ENCODE measurements around the gene LILRA2. TPM values are rescaled to one million over a fixed set of nuclear protein-coding genes. Genes with fewer than 3 reads are reported as not detected.

LILRA2 gene
- total and polyA plus RNA-seq, 10 of the 15 experiments (the other 5 are each of a cell fraction or from before 2014, with no cell fraction given) = 0.16 to 1.8 (median 0.43) TPM

DNA sequence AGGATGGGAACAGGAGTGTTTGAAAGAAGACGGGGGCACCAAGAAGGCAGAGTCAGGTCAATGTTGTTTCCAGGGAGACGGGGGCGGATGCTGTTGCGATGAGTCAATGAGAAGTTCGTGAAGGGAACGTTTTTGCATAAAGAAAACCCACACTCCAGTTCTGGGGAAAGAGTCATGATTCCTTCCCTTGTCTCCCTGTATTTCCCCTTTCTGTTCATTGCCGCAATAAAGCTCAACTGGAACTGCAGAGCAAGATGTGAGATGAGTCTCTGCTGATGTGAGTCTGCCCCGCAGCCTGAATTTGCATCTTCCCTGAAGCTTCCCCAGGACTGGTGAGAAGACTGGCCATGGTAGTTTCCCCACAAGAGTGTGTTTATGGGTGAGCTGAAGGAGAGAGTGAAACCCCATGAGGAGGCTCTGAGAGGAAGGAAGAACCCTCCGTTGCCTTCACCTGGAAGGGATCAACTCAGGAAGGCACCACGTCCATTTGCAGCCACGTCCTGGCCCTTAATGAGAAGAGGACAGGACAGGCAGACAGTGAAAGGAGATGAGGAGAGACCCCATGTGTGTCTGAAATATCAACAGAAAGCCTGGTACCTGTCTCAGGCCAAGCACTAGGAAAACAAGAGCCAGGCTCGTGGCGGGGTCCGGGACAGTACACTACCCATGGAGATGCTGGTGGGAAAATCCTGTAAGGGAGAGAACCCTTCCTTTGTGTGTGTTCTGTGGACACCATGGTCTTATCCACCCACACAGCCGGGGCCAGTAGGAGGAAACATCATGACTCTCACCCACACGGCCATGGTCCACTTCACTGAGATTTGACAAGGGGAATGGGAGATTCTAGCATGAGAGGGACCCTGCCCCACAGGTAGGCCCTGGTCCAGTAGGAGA, 33.5 kb downstream of the LILRA2 start (continued):
- peak; percentile 65; the same call in 1 of the 3 replicates for TF ChIP-seq POU2F2 (IDR thresholded peaks at IDR 0.05; ENCODE audit: borderline replicate concordance, low read depth, low read length)
- TF ChIP-seq STAT3 (IDR thresholded peaks at IDR 0.05; ENCODE audit: low read depth, low read length) = no peak
- no peak for TF ChIP-seq RAD51 (IDR thresholded peaks at IDR 0.05)
- no peak for TF ChIP-seq MTA3 (IDR thresholded peaks at IDR 0.05; ENCODE audit: borderline replicate concordance, low read length)
- no peak for TF ChIP-seq MEF2A (IDR thresholded peaks at IDR 0.05; ENCODE audit: insufficient read depth, low read depth, low read length)
- no peak for TF ChIP-seq STAT1 (conservative IDR thresholded peaks at IDR 0.05)
- TF ChIP-seq IRF4 (IDR thresholded peaks at IDR 0.05; ENCODE audit: low read depth, low read length) = 0 out of 2 replicates have a peak, but pooled peaks have one; percentile 15
- TF ChIP-seq EGR1 (IDR thresholded peaks at IDR 0.05; ENCODE audit: borderline replicate concordance in 1 of 2, low read depth in 2 of 2, low read length in 2 of 2) = peak in 1 of 2 experiments; percentile 67; a peak in 2 of 3 replicates
- no peak for TF ChIP-seq BMI1 (IDR thresholded peaks at IDR 0.05; ENCODE audit: borderline replicate concordance)
- TF ChIP-seq HDAC2 (IDR thresholded peaks at IDR 0.05) = no peak
- TF ChIP-seq SUPT20H (IDR thresholded peaks at IDR 0.05; ENCODE audit: borderline replicate concordance, control insufficient read depth, low read depth, low read length) = no peak
- TF ChIP-seq NFYA (IDR thresholded peaks at IDR 0.05; ENCODE audit: borderline replicate concordance, low read depth, low read length) = no peak
- no peak for TF ChIP-seq PAX5 (IDR thresholded peaks at IDR 0.05; ENCODE audit: borderline replicate concordance, low read depth, low read length)
- TF ChIP-seq SREBF1 (IDR thresholded peaks at IDR 0.05; ENCODE audit: low read length) = no peak
- TF ChIP-seq, protein P1, sequence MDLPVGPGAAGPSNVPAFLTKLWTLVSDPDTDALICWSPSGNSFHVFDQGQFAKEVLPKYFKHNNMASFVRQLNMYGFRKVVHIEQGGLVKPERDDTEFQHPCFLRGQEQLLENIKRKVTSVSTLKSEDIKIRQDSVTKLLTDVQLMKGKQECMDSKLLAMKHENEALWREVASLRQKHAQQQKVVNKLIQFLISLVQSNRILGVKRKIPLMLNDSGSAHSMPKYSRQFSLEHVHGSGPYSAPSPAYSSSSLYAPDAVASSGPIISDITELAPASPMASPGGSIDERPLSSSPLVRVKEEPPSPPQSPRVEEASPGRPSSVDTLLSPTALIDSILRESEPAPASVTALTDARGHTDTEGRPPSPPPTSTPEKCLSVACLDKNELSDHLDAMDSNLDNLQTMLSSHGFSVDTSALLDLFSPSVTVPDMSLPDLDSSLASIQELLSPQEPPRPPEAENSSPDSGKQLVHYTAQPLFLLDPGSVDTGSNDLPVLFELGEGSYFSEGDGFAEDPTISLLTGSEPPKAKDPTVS (IDR thresholded peaks at IDR 0.05; ENCODE audit: low read depth, low read length) = no peak
- peak; percentile 40 for TF ChIP-seq IKZF1 (conservative IDR thresholded peaks at IDR 0.05)
- peak; percentile 64 to 70; a peak in 2 of 4 replicates for TF ChIP-seq IKZF2 (IDR thresholded peaks at IDR 0.05)
- TF ChIP-seq RELA (IDR thresholded peaks at IDR 0.05; ENCODE audit: borderline replicate concordance, partially characterized antibody) = no peak
- TF ChIP-seq EED (IDR thresholded peaks at IDR 0.05; ENCODE audit: low read depth) = peak; percentile 59; the same call in 1 of the 2 replicates
- TF ChIP-seq SIX5 (IDR thresholded peaks at IDR 0.05; ENCODE audit: low read depth, low read length, severe bottlenecking) = no peak
- TF ChIP-seq ZNF217 (IDR thresholded peaks at IDR 0.05) = no peak

Data from GM12878 (cell line).